Activated CD4-positive, CD25-positive, alpha-beta regulatory T cell treated with anti-CD3 and anti-CD28 coated beads, Interleukin-2, amount 50 U/mL, for 24 hours (primary cell): ENCODE results near the gene IL15.
A peak's percentile ranks its signal among the peaks of the same experiment; 100 is the strongest.
"Not testable (repeated sequence)": the region's sequence is repeated elsewhere in the genome, so short reads cannot be mapped to it uniquely, and the experiment has no call there.

Experiments
- ATAC-seq, 2 donors: fragments of 150-1000 bp; cut with Tn5 transposase; one replicate each; pipeline ENCODE4 v1.10.0; 2021; ENCODE audit warnings: mild to moderate bottlenecking in 1 of 2, moderate library complexity in 1 of 2

Gene IL15, protein sequence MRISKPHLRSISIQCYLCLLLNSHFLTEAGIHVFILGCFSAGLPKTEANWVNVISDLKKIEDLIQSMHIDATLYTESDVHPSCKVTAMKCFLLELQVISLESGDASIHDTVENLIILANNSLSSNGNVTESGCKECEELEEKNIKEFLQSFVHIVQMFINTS

DNA sequence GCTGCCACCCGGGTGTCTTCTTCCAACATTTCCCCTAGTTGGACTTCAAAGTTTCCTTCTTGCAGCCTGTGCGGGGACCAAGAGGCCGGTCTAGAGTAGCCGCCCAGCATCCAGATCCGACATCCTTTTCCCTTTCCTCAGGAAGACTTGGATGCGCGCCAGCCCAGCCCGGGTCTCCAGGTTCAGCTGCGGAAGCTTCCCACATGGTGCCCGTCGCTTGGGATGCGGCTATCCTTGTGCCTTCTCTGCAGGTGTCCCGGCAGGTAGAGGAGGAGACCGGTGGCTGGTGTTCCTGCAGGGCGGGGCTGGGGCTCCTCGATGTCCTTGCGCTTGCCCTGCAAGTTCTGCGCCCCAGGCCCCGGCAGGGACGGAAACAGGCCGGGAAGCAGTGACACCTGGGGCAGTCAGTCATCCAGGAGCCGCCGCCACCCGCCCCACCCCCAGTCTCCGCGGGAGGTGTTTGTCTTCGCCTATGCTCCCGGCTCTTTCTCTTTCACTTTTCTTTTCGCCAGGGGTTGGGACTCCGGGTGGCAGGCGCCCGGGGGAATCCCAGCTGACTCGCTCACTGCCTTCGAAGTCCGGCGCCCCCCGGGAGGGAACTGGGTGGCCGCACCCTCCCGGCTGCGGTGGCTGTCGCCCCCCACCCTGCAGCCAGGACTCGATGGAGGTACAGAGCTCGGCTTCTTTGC, at the start of gene IL15:
TSS of gene IL15 (plus strand) at position 502 of the 689 bp plus-strand sequence. CDS start 82,882 bp downstream, outside the sequence.
- peak; percentile 75 to 79 for ATAC-seq

DNA sequence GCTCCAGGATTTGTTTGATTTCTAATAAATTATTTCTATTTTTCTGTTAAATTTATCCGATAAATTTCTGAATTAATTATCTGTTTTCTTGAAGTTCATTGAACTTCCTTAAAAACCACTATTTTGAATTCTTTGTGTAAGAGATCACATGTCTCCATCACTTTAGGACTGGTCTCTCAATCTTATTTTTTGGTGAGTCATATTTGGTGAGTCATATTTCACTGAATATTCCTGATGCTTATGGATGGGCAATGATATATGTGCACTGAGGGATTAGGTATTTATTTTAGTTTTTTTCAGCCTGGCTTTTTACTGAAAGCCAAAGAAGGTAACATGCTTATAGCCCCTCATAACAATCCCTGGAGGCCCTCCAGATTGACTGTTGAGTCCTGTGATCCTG, 48.5 kb upstream of the IL15 start:
- no peak for ATAC-seq

DNA sequence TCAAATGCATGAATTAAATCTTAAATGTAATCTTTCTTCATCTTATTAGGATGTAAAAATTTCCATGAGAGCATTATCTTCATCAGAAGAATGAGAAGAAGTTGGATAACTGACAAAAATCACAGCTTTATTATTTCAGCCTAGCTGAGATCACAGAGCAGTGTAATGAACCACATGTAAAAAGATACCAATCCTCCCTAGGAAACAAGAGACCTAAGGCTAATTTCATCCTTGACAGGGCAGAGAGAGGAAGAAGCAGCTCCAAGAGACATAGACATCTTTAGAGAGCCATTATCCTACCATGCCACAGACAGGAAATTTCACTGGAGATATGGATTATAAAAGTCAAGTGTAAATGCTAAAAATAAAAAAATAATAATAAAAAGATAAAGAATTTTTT, 40.9 kb upstream of the IL15 start:
- no peak for ATAC-seq

DNA sequence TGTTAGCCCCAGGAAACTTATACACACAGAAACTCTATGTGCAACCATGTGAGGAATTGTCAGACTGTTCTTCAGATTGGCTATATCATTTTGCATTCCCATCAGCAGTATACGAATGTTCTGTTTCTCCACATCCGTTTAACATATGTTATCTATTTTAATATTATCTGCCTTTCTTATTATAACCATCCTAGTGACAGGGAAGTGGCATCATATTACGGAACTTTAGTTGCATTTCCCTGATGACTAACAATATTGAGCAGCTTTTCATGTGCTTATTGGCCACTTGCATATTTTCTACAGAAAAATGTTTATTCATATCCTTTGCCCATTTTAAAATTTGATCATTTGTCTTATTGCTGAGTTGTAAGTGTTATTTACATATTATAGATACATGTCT, 36.5 kb upstream of the IL15 start:
- ATAC-seq = no peak

DNA sequence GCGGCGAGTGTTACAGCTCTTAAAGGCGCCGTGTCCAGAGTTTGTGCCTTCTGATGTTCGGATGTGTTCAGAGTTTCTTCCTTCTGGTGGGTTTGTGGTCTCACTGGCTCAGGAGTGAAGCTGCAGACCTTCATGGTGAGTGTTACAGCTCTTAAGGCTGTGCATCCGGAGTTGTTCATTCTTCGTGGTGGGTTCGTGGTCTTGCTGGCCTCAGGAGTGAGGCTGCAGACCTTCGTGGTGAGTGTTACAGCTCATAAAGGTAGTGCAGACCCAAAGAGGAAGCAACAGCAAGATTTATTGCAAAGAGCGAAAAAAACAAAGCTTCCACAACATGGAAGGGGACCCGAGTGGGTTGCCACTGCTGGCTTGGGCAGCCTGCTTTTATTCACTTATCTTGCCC, 31.7 kb upstream of the IL15 start:
- ATAC-seq = not testable (repeated sequence)

DNA sequence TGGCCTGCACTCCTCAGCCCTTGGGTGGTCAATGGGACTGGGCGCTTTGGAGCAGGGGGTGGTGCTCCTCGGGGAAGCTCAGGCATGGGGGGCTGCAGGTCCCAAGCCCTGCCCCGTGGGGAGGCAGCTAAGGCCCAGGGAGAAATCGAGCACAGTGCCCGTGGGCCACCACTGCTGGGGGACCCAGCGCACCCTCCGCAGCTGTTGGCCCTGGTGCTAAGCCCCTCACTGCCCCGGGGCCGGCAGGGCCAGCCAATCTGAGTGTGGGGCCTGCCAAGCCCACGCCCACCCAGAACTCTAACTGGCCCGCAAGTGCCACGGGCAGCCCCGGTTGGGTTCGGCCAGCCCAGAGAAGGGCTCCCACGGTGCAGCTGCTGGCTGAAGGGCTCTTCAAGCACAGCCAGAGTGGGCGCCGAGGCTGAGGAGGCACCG, 30.9 kb upstream of the IL15 start:
- no peak for ATAC-seq

DNA sequence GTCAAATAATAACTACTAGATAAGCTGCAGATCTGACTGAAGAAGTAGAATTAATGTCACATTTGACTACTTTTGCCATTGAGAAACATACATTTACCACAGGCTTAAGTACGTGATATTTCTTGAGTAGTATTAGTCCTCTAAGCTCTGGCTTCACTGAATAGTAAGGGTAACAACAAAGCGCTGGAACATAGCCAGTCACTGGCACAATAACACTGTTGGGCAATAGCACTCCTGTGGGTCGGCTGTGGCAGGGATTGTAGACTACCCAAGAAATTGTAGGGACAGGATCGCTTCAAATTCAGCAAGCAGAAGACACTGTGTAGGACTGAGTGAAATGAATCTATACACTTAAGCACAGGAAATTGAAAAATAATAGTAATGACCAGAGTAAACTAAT, 27.1 kb upstream of the IL15 start:
- no peak for ATAC-seq

DNA sequence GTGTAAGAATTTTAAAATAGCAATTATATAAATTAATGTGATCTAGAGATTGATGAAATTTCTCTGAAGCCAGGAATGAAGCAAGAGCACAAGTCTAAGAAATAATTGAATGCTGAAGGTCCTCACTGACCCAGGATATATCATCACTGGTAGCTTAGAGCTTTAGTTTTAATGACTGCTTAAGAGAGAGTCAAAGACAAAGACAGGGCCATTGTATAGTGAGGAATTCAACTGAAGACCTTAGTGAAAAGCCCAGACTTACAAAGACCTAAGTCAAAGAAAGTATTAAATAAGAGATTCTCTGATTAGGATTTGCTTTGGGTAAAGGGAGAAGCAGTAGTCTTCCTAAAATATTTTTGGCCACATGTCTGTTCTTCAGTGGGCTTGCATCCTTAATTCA, 26.0 kb upstream of the IL15 start:
- ATAC-seq = no peak

DNA sequence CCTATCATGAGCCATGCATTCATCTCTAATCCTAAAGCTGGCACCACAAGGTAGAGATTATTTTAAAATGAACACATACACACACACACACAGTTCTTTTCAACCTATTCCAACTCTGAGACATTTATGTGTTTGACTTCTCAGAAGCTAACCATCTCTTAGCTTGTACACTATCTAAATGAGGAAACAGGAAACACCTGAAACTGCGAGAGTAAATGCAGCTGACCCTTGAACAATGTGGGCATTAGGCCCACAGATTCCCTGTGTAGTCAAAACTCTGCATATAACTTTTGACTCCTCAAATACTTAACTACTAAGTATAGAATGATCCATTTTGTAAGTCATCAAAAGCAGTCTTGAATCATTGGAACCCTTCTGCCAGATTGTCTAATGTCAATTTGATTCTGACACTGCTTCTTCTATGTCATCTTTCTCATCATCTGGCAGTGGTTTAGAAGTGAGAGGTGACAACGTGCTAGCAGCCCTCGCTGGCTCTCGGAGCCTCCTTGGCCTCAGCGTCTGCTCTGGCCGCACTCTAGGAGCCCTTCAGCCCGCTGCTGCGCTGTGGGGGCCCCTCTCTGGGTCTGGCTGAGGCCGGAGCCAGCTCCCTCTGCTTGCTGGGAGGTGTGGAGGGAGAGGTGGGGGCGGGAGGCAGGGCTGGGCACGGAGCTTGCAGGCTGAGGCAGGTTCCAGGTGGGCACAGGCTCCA, 21.4 kb upstream of the IL15 start:
- ATAC-seq = no peak

DNA sequence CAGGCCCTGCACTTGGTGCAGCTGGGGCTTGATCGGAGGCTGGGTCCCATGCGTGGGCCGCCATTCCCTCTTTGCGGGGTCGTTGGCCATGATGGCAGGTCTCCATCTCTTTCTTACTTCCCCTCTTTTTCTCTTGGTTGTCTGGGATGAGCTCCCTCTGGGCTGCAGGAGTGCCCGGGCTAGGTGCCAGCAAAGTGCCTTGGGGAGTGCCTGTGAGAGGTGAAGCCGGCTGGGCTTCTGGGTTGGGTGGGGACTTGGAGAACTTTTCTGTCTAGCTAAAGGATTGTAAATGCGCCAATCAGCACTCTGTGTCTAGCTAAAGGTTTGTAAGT, 20.8 kb upstream of the IL15 start:
- not testable (repeated sequence) for ATAC-seq

DNA sequence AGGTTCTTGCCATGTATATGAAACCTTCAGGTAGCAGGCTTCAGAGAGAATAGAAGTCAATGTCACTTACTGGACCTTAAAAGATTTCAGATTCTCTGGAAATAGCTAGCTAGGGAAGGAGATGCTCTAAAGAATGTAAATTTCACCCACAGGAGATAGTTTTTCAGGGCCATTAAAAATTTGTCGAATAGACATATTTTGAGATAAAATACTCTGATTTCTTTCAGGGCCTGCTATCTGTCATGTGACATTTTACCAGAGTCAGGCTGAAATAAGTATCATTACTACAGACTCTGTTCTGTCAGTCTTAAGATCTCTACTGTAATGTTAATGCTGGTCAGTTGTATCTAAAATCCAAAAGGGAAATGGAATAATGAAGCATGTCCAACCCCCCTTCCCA, 15.7 kb upstream of the IL15 start:
- ATAC-seq = no peak

DNA sequence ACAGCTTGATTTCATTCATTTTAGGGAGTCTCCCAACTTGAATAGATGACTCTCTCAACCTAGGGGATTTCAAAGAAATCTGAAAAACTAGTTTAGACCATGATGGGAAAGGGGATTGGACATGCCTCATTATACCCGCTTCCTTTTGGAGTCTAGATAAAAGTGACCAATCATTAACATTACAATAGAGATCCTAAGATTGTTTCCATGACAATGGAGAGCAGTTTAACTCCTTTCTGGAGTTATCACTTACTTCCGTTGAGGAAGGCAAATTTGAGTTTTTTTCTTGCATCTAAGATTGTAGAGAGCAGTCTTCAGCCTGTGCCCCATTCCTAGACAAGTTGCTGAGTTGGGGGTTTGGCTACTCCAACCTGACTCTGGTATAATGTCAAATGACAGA, 11.4 kb upstream of the IL15 start:
- ATAC-seq = no peak

DNA sequence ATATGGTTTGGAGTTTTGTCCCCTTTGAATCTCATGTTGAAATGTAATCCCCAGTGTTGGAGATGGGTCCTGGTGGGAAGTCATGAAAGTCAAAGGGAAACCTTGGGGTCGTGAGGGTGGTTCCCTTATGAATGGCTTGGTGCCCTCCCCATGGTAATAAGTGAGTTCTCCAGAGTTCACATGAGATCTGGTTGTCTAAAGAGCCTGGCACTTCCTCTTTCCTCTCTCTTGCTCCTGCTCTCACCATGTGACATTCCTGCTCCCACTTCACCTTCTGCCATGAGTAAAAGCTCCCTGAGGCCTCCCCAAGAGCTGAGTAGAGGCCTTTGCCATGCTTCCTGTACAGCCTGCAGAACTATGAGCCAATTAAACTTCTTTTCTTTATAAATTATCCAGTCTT, 5.5 kb upstream of the IL15 start:
- ATAC-seq = no peak

DNA sequence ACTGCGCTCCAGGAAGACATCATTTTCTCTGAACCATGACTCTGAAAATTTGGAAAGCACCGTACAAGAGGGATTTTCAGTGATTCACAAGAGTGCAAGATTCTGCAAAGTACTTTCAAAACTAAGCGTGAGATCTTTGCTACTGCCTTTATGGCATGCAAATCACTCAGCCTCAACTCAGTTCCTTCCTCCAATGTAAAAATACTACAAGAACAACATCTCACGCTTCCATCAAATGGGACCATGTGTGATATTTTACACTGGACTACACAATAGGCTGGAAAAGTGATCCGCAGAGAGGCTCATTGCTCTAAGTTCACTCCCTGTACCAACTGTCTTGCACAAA, 674 bp upstream of the IL15 start:
- peak in 1 of 2 donors; percentile 30 for ATAC-seq

DNA sequence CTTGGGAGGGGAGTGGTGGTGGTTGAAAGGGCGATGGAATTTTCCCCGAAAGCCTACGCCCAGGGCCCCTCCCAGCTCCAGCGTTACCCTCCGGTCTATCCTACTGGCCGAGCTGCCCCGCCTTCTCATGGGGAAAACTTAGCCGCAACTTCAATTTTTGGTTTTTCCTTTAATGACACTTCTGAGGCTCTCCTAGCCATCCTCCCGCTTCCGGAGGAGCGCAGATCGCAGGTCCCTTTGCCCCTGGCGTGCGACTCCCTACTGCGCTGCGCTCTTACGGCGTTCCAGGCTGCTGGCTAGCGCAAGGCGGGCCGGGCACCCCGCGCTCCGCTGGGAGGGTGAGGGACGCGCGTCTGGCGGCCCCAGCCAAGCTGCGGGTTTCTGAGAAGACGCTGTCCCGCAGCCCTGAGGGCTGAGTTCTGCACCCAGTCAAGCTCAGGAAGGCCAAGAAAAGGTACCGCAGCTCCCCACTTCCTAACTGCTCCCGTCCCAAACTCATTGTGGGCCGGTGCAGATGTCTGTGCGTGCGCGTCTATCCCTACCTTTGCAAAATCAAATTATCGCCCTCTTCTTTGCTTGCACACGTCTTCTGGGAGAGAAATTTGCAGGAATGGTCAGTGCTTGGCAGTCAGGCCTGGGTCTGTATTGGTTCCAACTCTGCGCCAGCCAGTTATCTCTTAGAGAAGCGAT, 533 bp downstream of the IL15 start:
- peak; percentile 42 for ATAC-seq

DNA sequence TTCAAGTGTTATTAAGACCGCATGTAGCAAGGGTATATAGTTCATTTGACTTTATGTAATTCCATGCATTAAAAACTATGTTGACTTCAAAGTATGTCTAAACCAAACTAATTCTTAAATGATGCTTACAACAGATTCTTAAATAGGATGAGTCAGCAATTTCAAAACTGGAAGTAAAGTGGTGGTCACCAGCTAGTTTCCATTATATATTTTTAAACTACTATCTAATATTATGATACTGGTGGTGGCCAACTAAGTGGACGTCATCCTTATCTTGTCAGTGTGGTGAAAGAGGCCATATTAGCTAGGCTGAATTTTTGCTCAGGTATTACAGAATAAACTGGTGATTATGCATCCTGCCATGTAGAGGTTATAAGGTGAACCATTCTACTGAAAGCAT, 1.2 kb downstream of the IL15 start:
- ATAC-seq = no peak

DNA sequence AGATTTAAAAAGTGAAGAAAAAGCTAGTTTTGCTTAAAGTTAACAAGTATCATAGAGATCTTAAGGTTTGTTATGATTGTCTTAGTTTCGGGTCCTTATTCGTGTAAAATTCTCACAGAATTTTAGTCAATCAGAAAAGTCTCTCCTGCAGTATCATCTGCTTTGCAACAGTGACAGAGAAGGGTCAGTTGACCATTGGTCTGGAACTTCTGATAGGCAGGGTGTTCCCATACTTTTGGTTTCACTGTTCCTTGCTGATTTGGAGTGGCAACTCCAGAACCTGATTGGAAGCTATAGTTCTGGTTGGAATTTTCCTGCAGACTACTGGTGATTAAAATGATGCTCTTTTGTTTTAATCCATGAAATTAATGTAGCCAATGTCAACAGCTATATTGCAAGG, 1.8 kb downstream of the IL15 start:
- ATAC-seq = no peak

DNA sequence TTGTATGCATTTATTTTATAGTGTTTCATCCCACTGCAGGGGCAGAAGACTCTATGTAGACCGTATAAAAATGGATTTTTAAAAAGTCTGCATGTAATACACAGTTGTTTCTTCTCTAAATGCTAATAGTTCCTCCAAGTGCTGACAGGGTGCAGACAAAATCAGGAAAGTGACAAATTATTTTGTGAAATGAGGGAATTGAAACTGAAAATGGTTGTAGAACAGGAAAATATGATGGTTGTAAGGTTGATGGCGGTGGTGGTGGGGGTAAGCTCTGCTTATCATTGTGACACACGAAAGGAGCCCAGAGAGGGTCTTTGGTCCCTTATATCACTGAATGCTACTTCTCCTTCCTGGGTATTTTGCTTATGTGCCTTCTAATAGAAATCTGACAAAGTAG, 4.3 kb downstream of the IL15 start:
- ATAC-seq = no peak

DNA sequence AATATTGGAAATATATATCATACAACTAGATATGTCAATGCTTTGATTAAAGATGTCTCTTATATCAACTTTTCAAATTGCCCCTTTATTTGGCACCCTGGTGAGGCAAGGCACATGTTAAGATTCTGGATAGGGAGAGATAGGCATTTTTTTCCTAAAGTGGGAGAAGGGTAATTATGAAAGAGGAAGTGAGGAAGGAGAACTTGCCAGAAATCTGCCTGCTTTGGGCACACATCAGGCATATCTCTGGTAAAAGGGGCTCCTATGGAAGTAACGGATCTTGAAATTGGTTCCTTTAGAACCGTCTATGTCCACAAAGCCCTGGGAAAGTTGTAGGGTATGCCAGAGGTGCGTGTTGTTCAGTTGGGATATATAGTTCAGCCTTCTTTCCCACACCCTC, 5.7 kb downstream of the IL15 start:
- no peak for ATAC-seq

DNA sequence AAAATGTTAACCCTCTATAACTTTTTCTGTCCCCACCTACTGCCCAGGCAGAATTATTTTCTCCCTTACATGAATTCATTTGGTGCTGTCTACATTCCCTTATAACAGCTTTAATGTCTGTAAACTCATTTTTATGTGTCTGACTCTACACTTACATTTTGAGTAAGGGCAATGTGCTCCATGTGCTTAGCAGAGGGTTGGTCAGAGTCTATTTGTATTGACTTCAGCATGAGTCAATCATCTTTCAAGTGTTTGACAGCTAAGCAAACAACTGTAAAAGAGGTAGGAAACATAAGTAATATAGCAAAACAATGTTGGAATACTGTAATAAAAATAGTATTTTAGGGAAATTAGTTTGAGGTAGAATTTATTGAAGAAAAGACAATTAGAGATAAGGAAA, 6.3 kb downstream of the IL15 start:
- ATAC-seq = no peak

DNA sequence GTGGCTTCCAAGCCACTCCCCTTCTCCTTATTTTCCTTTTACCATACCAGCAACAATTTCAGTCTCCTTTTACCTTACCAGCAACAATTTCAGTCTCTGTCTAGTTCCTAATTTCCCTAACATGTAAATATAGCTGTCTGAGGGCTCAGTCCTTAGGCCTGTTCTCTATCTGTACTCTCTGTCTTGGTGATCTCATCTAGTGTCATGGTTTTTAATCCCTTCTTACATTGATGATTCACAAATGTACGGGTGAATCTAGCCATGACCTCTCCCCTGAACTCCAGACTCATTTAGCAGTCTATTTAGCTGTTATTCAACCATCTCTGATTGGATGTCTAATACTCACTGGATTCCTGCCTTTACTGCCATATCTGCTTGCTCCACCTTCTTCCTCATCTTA, 7.2 kb downstream of the IL15 start:
- ATAC-seq = peak; percentile 41 to 60

DNA sequence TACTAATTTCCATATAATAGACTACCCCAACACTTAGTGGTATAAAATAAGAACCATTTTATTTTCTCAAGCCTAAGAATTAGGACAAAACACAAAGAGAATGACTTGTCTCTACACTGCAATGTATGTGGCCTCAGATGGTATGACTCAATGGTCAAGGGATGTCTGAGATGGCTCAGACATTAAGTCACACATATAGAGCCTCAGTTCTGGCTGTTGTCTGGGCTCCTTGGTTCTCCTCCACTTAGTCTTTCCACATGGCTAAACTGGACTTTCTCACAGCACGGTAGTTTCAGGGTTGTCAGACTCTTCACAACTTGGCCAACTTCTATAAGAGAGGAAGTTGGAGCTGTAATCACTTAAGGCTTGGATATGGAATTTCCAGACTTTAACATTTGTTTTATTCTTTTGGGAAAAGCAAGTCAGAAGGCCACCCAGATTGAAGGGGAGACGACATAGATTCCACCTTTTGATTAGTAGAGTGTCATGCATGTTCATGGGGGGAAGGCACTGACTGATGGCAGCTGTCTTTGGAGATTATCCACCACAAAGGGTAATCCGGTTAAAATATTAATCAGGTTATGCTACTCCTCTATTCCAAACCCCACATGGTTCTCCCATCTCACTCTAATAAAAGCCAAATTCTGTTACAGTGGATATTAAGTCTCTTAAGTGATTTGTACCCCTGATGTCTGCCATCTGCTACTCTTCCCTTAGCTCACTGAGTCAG, 9.4 kb downstream of the IL15 start:
- no peak for ATAC-seq

DNA sequence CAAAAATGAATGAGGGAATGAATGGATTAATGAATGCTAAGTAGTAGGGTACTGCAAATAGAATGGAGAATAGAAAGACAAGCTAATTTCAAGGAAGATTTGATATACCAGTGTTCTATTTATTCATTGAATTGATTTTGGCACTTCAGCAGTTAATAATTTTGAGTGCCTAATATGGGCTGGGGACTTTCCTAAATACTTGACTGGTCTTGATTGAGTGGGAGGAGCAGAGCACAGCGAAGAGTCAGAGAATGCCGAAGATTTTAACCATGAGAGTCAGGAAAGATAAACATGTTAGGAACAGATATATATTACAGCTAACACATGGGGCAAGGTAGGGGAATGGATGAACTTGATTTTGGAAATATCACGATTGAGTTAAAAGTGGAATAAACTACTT, 10.6 kb downstream of the IL15 start:
- ATAC-seq = no peak
